Upper lobe of left lung (tissue), 6 donors: ENCODE data around the gene KAT6B. TPM values are rescaled to one million over a fixed set of nuclear protein-coding genes. Genes with fewer than 3 reads are reported as not detected.
"Not testable (repeated sequence)": the region's sequence is repeated elsewhere in the genome, so short reads cannot be mapped to it uniquely, and the experiment has no call there.

Source experiments
- ATAC-seq, 2 donors: fragments of 200-7000 bp; cut with Tn5 transposase; one replicate each; pipeline ENCODE4 v1.9.1; 2022; ENCODE audit warnings: mild to moderate bottlenecking in 2 of 2, moderate library complexity in 2 of 2; ENCODE audit not compliant: low FRiP score in 2 of 2
- DNase-seq, 2 donors: peaks; one replicate each; pipeline ENCODE4 v3.0.0-alpha.2; 2019 to 2020
- H3K27ac ChIP-seq, 4 donors: fragments of 200-600 bp; sonication (generic); one replicate each; pipeline ENCODE4 v1.5.1; 2016 to 2019
- H3K27me3 ChIP-seq, 4 donors: fragments of 200-600 bp; sonication (generic); one replicate each; pipeline ENCODE4 v1.5.1; 2017 to 2019
- H3K36me3 ChIP-seq, 4 donors: fragments of 200-600 bp; sonication (generic); one replicate each; pipeline ENCODE4 v1.5.1; 2016 to 2019
- H3K4me1 ChIP-seq, 4 donors: fragments of 200-600 bp; sonication (generic); one replicate each; pipeline ENCODE4 v1.5.1; 2018 to 2019
- H3K4me3 ChIP-seq, 4 donors: fragments of 200-600 bp; sonication (generic); one replicate each; pipeline ENCODE4 v1.5.1; 2017 to 2019; ENCODE audit warnings: mild to moderate bottlenecking in 2 of 4, moderate library complexity in 1 of 4
- H3K9me3 ChIP-seq, 4 donors: fragments of 200-600 bp; sonication (generic); one replicate each; pipeline ENCODE4 v1.5.1; 2018 to 2019
- CTCF ChIP-seq, 6 experiments: fragments of 450-650 bp in 4 of 6; fragments of 200-600 bp in 2 of 6; sonication (generic) in 2 of 6; IDR thresholded peaks; one replicate each; pipeline ENCODE4 v1.5.1; 2016 to 2019; ENCODE audit warnings: antibody characterized with exemption in 6 of 6
- EP300 ChIP-seq, 4 donors: sonication (generic); formaldehyde crosslinking; IDR thresholded peaks; one replicate each; pipeline ENCODE4 v1.5.1; 2017; ENCODE audit warnings: antibody characterized with exemption in 4 of 4, control low read depth in 2 of 4
- POLR2A ChIP-seq, 4 donors: fragments of 450-650 bp; IDR thresholded peaks; one replicate each; pipeline ENCODE4 v1.5.1; 2016 to 2017; ENCODE audit warnings: antibody characterized with exemption in 4 of 4, mild to moderate bottlenecking in 2 of 4
- POLR2AphosphoS5 ChIP-seq, 2 donors: sonication (generic); formaldehyde crosslinking; IDR thresholded peaks; one replicate each; pipeline ENCODE4 v1.5.1; 2017; ENCODE audit warnings: antibody characterized with exemption in 2 of 2
- WGBS, 2 donors: methylation state at CpG; one replicate each; pipeline ENCODE4 v1.1.5; 2017 to 2018; 5-methylcytosine and 5-hydroxymethylcytosine counted together
- total RNA-seq, 6 donors: library from RNA; depleted of rRNA in 4 of 6; stranded (reverse); fragments of >200 nt in 4 of 6; gene quantifications; one replicate each; pipeline versions ENCODE4 v1.1.0 to v1.2.1, GENCODE V29; 2016 to 2021
- donor health status: DM: no; HTN: no; CAD: no; lungs with moderate emphysema.
- donor health status: DM: no; HTN: yes; CAD: no; lungs with severe emphysema.

The KAT6B gene
- total RNA-seq, 6 donors from 2014 or later, result 35.2 to 78.4 (median 38.0) TPM

- H3K9me3 ChIP-seq, result no peaks in the 10 kb centered on the region
- peaks cover 0 to 8% (median 5%) of the 10 kb centered on the region in 4 donors for H3K4me1 ChIP-seq
- ATAC-seq (peak in 1 of 2 donors; percentile 50), DNase-seq (peak in 1 of 2 donors; percentile 30)
- H3K36me3 ChIP-seq, result no peaks in the 10 kb centered on the region
- H3K27me3 ChIP-seq, result no peaks in the 10 kb centered on the region
- WGBS, 2 donors, result 65 to 72% methylated on average over 8 to 9 of the region's 9 CpGs
- H3K27ac ChIP-seq, result no peak overlapping the region
- no peak overlapping the region for H3K4me3 ChIP-seq
- TF ChIP-seq EP300 (IDR thresholded peaks at IDR 0.05) (no peak), CTCF (IDR thresholded peaks at IDR 0.05) (no peak), POLR2AphosphoS5 (IDR thresholded peaks at IDR 0.05) (no peak), POLR2A (IDR thresholded peaks at IDR 0.05) (no peak)
Measured at GRCh38 chr10:75048669-75049098, 222.3 kb downstream of the KAT6B start.

- TF ChIP-seq POLR2A (IDR thresholded peaks at IDR 0.05) (no peak), EP300 (IDR thresholded peaks at IDR 0.05) (no peak), CTCF (IDR thresholded peaks at IDR 0.05) (no peak), POLR2AphosphoS5 (IDR thresholded peaks at IDR 0.05) (no peak)
- Histone ChIP-seq H3K36me3 (no peaks in the 10 kb centered on the region), H3K9me3 (no peaks in the 10 kb centered on the region), H3K27me3 (no peaks in the 10 kb centered on the region), H3K27ac (no peak overlapping the region), H3K4me3 (no peak overlapping the region), H3K4me1 (peaks cover 0 to 8% (median 5%) of the 10 kb centered on the region in 4 donors)
- ATAC-seq (peak in 1 of 2 donors; percentile 57), DNase-seq (peak in 1 of 2 donors; percentile 15)
- 79 to 84% methylated on average over 19 of the region's 19 CpGs for WGBS, 2 donors
Measured at GRCh38 chr10:75049316-75050148, 223.1 kb downstream of the KAT6B start.

GRCh38 chr10:75050149-75050919 is 223.9 kb downstream of the KAT6B start:
- H3K27ac ChIP-seq, result no peak overlapping the region
- H3K4me3 ChIP-seq, result no peak overlapping the region
- H3K4me1 ChIP-seq, result peaks cover 0 to 8% (median 5%) of the 10 kb centered on the region in 4 donors
- H3K27me3 ChIP-seq, result no peaks in the 10 kb centered on the region
- no peaks in the 10 kb centered on the region for H3K9me3 ChIP-seq
- TF ChIP-seq POLR2AphosphoS5 (IDR thresholded peaks at IDR 0.05), result no peak
- TF ChIP-seq CTCF (IDR thresholded peaks at IDR 0.05), result no peak
- no peak for TF ChIP-seq POLR2A (IDR thresholded peaks at IDR 0.05)
- no peak for TF ChIP-seq EP300 (IDR thresholded peaks at IDR 0.05)
- ATAC-seq, result peak in 1 of 2 donors; percentile 46
- H3K36me3 ChIP-seq, result no peaks in the 10 kb centered on the region
- peak; percentile 17 to 26 for DNase-seq
- 79 to 83% methylated on average over 12 to 14 of the region's 14 CpGs for WGBS, 2 donors

- no peak for ATAC-seq
- Histone ChIP-seq H3K4me3 (no peak overlapping the region), H3K27me3 (no peaks in the 10 kb centered on the region), H3K9me3 (no peaks in the 10 kb centered on the region), H3K27ac (no peak overlapping the region), H3K36me3 (no peaks in the 10 kb centered on the region), H3K4me1 (peaks cover 0 to 8% (median 5%) of the 10 kb centered on the region in 4 donors)
- TF ChIP-seq EP300 (IDR thresholded peaks at IDR 0.05), result no peak
- no peak for TF ChIP-seq POLR2AphosphoS5 (IDR thresholded peaks at IDR 0.05)
- TF ChIP-seq POLR2A (IDR thresholded peaks at IDR 0.05), result no peak
- no peak for TF ChIP-seq CTCF (IDR thresholded peaks at IDR 0.05)
- 98 to 100% methylated on average over 5 of the region's 5 CpGs for WGBS, 2 donors
- peak in 1 of 2 donors; percentile 8 for DNase-seq
Measured at GRCh38 chr10:75051308-75051707, 224.9 kb downstream of the KAT6B start.

- 94 to 97% methylated on average over 2 of the region's 2 CpGs for WGBS, 2 donors
- ATAC-seq, H3K4me1 ChIP-seq, H3K9me3 ChIP-seq, H3K36me3 ChIP-seq, DNase-seq, H3K27ac ChIP-seq, H3K27me3 ChIP-seq, H3K4me3 ChIP-seq: not testable (repeated sequence)
Measured at GRCh38 chr10:75055896-75056406, 229.6 kb downstream of the KAT6B start.
